Suppressor macrophage treated with lipopolysaccharide for 4 hours (primary cell): ENCODE results near the gene PA2G4.
"Not testable (repeated sequence)": the region's sequence is repeated elsewhere in the genome, so short reads cannot be mapped to it uniquely, and the experiment has no call there.

ENCODE experiments used
- DNase-seq: peaks from one replicate; pipeline ENCODE4 v3.0.0-alpha.2; 2020

The PA2G4 gene

DNA sequence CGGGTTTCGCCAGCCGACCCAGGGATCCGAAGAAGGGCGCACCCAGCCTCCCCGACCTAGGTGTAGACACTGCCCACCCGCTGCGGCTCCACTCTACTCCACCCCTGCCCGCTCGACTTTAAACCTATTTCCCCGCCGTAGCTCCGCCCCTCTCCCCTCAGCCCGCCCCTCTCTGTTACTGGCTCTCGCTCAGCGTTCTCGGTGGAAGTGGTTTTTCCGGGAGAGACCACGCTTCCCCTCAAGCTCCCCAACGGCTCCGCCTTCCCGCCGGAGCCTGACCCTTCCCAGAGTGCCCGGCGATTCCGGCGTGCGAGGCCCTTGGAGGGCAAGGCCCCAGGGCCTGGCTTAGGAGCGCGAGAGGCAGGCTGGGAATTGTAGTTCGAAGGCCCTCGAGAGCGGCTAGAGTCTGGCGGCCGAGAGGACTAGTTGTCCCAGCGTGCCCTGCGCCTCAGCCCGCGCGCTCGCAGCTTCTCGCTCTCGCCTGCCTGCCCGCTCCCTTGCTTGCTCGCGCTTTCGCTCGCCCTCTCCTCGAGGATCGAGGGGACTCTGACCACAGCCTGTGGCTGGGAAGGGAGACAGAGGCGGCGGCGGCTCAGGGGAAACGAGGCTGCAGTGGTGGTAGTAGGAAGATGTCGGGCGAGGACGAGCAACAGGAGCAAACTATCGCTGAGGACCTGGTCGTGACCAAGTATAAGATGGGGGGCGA, at the start of gene PA2G4:
Gene PA2G4, plus strand, starts transcription at position 451 of the 706 bp plus-strand sequence. Its CDS starts 179 bp downstream, at position 630.
- peak; percentile 100 for DNase-seq

DNA sequence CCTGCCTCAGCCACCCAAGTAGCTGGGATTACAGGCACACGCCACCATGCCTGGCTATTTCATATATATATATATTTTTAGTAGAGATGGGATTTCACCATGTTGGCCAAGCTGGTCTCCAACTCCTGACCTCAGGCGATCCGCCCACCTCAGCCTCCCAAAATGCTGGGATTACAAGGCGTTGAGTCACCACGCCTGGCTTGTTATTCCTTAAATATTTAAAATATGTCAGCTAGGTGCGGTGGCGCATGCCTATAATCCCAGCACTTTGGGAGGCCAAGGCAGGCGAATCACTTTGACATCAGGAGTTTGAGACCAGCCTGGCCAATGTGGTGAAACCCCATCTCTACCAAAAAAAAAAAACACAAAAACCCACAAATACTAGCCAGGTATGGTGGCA, 44.4 kb upstream of the PA2G4 start:
- DNase-seq: not testable (repeated sequence)

DNA sequence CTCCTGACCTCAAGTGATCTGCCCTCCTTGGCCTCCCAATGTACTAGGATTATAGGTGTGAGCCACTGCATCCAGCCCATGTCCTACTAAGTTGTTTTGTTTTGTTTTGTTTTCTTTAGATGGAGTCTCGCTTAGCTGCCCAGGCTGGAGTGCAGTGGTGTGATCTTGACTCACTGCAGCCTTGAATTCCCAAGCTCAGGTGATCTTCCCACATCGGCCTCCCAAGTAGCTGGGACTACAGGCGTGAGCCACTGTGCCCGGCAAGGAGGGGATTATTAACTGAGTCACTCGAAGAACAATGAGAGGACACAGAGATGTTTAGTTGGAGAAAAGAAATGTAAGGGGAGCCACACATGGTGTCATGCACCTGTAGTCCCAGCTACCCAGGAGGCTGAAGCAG, 42.4 kb upstream of the PA2G4 start:
- DNase-seq: no peak

DNA sequence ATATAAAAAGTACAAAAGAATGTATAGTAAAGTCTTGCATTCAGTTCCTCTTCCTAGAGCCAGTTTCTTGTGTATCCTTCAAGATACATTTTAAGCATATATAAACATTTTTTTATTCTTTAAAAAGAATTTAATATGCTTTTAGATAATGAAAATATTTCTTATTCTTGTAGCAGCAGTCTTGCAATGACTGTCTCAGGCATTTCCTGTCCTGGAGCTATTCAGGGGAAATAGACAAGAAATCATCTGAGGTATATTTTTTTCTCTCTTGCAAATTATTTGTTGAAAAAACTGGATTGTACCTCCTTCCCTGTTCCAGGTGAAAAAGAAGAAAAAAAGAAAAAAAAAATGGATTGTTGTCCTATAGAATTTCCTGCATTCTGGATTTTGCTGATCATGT, 41.4 kb upstream of the PA2G4 start:
- no peak for DNase-seq

DNA sequence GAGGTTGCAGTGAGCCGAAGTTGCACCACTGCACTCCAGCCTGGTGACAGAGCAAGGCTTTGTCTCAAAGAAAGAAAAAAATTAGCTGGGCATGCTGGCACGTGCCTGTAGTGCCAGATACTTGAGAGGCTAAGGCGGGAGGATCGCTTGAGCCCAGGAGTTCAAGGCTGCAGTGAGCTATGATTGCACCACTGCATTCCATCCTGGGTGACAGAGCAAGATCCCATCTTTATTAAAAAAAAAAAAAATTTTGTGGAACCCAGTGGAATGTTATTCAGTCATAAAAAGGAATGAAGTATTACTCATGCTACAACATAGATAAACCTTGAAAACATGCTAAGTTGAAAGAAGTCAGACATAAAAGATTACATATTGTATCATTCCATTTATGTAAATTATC, 32.7 kb upstream of the PA2G4 start:
- no peak for DNase-seq

DNA sequence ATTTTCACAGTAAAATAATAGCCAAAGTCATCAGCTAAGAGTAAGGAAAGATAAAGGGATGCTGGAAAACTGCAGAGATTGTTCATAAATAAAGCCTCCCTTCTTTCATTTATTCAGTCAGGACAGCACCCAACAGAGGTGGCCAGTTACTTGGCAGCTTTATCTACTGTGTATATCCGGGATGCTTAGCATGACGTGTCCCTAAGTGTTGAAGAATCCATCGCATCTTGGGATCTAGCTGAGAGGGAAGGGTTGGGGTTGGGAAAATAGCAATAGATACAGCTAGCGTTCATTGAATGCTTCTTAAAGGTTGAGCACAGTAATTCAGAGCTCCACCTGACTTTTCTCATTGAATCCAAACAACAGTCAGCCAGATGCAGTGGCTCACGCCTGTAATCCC, 30.0 kb upstream of the PA2G4 start:
- DNase-seq: no peak

DNA sequence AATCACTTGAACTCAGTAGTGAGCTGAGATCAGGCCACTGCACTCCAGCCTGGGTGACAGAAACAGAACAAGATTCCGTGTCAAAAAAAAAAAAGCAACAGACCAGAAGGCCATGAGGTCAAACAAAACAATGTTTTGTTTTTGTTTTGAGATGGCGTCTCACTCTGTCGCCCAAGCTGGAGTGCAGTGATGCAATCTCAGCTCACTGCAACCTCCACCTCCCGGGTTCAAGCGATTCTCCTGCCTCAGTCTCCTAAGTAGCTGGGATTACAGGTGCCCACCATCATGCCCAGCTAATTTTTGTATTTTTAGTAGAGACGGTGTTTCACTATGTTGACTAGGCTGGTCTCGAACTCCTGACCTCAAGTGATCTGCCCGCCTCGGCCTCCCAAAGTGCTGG, 26.4 kb upstream of the PA2G4 start:
- not testable (repeated sequence) for DNase-seq

DNA sequence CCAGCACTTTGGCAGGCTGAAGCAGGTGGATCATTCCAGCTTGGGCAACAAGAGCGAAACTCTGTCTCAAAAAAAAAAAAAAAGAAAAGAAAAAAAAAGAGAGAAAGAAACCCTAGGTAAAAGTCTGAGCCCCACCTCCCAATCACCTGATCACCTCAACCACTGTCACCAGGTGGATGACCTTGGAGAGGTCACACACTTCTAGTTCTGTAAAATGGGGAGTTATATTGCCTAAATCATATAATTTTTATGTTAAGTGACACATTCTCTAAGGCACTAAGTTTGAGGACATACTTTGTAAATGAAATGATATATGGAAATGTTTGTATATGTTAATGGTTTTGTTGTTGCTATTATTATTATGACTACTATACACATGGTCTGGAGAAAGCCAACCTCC, 25.9 kb upstream of the PA2G4 start:
- no peak for DNase-seq

DNA sequence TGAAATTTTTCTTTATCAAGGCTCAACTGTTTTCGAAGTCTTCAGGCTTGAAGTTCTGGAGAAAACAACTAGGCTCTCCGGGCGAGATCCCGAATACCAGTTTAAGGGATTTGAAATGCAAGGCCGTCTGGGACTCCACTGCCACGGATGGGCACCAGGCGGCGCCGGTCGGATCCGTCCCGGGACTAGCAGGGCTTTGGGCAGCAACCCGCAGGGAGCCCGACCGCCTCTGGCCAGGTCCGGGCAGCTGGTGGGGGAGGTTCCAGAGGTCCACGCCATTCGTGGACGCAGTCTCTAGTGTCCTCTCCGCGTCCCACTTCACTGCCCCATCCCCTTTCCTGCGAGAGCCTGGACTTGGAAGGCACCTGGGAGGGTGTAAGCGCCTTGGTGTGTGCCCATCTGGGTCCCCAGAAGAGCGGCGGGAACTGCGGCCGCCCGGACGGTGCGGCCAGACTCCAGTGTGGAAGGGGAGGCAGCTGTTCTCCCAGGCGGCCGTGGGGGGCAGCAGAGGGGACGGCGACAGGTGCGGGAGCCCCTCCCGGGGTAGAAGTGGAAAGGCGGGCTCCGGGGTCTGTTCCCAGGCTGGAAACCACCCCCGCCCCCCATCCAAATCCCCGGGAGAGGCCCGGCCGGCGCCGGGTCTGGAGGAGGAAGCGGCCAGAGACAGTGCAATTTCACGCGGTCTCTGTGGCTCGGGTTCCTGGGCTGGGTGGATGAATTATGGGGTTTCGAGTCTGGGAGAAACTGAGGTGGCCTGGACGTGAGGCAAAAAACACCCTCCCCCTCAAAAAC, 25.2 kb upstream of the PA2G4 start:
- DNase-seq: peak; percentile 82

DNA sequence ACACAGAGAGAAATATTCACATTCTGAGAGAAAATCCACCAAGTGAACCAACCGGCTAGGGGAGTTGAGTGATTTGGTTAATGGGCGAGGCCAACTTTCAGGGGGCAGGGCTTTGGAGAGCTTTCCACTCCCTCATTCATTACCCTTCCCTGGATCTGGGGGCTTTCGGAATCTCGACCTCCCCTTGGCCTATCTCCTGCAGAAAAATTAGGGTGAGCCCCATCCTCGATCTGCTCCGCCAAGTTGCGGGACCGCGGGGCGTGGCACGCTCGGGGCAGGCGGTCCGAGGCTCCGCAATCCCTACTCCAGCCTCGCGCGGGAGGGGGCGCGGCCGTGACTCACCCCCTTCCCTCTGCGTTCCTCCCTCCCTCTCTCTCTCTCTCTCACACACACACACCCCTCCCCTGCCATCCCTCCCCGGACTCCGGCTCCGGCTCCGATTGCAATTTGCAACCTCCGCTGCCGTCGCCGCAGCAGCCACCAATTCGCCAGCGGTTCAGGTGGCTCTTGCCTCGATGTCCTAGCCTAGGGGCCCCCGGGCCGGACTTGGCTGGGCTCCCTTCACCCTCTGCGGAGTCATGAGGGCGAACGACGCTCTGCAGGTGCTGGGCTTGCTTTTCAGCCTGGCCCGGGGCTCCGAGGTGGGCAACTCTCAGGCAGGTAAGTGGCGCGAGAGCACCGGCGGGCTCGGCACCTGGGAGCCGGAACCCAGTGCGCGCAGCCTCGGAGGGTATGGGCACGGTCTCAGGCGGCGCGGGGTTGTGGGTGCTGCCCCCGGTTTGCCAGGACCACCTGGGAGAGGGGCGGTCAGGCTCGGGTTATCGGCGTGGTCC, 24.4 kb upstream of the PA2G4 start, which contains the start of gene ERBB3:
Gene ERBB3, plus strand, starts transcription at position 443 of the 833 bp plus-strand sequence. Its CDS starts 136 bp downstream, at position 579.
- DNase-seq: peak; percentile 78

DNA sequence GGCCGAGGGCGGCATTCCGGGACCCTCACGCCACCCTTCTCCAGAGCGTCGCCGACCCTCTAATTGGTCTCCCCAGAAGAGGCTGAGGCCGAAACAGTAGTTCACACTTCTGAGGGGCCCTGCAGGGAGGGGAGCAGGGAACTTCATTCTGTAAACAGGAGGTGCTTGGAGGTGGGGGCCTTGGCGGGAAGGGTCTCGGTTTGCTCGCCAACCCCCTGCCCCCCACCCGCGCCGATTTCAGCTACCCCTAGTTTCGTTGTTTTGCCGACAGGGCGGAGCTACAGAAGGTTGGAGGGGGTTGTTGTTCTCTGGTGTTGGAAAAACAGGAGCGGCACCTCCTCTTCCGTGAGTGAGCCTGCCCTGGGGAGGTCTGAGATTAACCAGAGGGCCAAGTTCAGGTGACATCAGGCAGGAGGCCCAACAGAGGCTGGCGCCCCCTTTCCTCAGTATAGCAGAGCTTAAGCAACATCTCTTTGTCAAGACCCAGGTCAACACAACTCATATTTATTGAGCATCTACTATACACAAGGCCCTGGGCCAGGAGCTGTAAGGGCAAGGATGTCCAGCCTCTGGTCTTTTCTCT, 23.7 kb upstream of the PA2G4 start:
- no peak for DNase-seq

DNA sequence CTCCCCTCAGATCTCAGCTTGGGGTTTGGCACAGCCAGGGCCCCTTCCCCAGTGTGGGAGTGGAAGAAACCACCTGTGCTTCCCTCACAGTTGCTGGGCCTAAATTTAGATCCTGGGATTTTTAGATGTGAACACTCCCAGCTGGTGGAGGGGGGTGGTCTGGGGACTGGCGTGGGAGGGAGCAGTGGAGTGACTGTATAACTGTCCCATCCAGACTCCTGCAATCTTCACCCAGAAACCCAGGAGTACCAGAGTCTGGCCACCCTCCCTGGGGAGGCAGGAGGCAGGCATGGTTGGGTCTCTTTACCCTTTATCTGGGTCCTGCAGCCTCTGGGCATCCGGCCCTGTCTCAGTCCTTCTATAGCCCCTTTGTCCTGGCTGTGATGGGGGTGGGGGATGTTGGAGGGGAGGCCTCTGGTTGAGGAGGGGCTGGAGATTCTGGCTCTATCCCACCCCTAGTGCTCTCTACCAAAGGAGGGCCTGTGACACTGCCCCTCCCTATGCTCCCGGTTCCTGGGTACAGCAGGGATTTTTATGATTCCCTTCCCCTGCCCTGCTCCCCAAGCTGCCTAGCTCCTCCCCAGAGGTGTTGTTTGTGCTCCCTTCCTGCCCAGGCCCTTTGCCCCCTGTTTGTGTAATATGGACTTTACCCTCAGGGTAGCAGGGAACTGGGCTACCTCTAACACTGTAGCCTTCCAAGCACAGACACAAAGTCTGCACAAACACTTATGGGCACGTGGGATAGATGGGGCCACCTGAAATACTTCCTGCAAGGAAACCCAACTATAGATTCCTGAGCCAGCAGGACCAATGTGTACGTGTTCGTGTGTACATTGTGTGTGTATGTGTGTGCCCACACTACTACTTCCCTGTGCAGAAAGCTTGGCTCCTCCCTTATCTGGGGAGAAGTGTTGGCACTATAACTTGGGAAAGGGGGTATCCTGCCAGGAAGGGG, 22.7 kb upstream of the PA2G4 start:
- no peak for DNase-seq

DNA sequence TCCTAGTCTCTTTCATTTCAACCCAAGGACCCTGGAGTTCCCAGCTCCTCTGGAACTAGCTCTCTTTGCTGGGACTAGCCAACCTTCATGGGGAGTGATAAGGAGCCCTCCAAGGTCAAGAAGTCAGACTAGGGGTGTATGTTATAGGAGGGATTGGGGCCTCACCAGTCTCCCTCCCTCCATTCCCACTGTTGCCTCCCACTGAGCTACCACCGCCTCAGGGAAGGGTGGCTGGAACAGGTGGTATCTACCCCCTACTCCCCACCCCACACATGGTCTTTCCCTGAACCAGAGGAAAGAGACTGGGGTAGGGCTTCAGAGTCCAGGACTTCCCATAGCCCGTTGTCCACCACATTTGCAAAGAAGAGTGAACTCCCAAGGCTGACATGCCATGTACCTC, 22.0 kb upstream of the PA2G4 start:
- no peak for DNase-seq

DNA sequence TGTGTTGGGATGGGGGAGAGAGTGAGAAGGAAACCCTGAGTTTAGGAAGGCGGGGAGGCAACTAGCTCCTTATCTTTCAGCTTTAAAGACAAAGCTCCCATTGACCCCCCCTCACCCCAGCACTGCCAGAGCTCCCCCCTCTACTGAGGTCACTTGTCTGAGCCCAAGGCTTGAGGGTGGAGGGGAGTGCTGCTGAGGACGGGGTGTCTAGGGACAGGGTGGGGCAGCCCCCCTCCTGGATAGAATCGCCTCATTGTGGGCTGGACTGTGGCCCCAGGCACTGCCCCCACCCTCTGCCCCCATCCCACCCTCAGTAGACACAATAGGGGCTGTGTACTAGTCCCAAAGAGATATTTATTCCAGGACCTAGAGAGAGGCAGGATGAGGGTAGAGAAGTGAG, 21.4 kb upstream of the PA2G4 start:
- DNase-seq: no peak

DNA sequence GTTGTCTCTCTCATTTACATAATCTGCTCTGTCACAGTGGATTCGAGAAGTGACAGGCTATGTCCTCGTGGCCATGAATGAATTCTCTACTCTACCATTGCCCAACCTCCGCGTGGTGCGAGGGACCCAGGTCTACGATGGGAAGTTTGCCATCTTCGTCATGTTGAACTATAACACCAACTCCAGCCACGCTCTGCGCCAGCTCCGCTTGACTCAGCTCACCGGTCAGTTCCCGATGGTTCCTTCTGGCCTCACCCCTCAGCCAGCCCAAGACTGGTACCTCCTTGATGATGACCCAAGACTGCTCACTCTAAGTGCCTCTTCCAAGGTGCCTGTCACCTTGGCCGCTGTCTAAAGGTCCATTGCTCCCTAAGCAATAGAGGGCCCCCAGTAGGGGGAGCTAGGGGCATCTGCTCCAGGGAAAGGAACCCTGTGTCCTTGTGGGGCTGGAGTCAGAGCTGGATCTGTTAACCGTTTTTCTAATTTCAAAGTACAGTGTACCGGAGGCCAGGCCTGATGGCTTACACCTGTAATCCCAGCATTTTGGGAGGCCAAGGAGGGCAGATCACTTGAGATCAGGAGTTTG, 19.3 kb upstream of the PA2G4 start:
- peak; percentile 46 for DNase-seq

DNA sequence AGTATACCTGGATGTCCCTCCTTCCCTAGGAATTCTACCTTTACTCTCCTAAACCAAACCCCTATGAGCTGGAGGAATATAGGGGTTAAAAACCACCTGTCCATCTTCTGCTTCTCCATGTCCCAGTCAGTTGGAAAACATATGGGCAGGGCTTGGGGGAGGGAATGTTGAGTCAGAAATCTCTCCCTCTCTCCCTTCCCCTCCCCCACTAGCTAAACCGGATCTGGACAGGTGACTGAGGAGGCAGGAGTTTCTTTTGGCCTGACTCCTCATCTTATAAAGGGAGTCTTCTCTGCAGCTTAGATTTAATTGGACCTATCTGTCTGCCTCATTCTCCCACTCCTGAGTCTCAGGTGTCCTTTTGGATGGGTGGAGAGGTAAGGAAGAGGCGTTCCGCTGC, 18.3 kb upstream of the PA2G4 start:
- DNase-seq: no peak

DNA sequence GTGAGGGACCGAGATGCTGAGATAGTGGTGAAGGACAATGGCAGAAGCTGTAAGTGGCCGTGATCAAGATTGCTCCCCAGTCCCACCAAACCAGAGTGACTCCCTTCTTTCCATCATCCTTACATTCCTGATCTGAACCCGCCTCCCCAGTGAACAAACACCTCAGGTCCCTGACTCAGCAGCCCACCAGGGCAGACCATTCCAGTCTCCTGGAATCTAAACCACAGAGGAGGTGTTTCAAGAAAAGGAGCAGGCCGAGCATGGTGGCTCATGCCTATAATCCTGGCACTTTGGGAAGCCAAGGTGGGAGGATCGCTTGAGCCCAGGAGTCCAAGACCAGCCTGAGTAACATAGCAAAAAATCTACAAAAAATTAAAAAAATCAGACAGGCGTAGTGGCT, 17.8 kb upstream of the PA2G4 start:
- DNase-seq: no peak

DNA sequence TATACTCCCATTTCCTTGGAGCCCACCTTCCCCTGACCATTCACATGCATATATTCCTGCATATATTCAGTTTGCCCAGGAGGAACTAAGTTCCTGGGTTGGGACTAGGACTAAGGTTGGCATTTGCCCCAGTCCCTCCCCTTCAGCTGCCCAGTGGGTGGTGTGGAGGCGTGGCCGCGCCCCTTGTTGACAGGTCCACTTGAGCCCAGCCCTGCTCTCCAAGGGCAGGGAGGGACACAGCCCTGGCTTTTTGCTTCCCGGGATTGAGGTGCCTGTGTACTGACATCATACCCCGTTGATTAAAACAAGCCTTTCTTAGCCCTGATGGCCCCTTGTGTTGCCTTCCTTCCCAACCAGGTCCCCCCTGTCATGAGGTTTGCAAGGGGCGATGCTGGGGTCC, 17.1 kb upstream of the PA2G4 start:
- no peak for DNase-seq

DNA sequence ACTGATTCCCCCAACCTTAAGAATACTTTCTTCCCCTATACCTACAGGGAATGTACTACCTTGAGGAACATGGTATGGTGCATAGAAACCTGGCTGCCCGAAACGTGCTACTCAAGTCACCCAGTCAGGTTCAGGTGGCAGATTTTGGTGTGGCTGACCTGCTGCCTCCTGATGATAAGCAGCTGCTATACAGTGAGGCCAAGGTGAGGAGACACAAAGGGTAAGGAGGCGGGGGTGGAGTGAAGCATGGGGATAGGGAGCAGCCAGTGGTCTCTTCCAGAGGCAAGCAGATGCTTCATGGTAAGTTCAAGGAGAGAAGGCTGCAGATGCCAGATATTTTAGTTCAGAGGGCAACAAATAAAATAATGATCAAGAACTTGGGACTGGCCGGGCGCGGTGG, 6.6 kb upstream of the PA2G4 start:
- DNase-seq: no peak

DNA sequence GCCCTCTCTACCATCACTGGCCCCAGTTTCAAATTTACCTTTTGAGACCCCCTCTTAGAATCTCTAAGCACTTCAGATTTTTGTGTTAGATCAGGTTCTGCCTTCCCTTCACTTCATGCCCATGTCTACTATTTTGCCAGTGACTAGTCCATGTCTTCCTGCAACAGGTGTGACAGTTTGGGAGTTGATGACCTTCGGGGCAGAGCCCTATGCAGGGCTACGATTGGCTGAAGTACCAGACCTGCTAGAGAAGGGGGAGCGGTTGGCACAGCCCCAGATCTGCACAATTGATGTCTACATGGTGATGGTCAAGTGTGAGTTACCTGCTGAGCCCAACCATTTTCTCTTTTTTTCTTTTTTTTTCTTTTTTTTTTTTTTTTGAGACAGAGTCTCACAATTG, 5.8 kb upstream of the PA2G4 start:
- no peak for DNase-seq

DNA sequence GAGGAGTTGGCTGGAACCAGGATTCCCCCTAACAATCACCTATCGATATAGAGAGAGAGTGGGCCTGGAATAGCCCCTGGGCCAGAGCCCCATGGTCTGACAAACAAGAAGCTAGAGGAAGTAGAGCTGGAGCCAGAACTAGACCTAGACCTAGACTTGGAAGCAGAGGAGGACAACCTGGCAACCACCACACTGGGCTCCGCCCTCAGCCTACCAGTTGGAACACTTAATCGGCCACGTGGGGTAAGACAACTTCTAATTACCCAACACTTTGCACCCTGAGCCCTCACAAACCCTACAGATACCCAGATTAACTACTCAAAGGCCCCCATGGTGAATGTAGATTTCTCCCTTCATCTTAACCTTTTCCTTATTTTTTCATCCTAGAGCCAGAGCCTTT, 4.6 kb upstream of the PA2G4 start:
- no peak for DNase-seq

DNA sequence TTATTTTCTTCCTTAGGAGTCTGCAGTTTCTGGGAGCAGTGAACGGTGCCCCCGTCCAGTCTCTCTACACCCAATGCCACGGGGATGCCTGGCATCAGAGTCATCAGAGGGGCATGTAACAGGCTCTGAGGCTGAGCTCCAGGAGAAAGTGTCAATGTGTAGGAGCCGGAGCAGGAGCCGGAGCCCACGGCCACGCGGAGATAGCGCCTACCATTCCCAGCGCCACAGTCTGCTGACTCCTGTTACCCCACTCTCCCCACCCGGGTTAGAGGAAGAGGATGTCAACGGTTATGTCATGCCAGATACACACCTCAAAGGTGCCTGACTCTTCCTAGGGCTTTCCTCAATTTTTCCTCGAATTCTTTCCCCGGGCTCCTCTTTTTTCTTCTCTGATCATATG, 3.3 kb upstream of the PA2G4 start:
- no peak for DNase-seq
